Small intestine (tissue), 7 donors: ENCODE measurements around the gene RAVER2. TPM values are rescaled to one million over a fixed set of nuclear protein-coding genes. Genes with fewer than 3 reads are reported as not detected.

ENCODE experiments used
- DNase-seq, 2 donors: peaks; one replicate each; pipeline versions ENCODE4 v3.0.0 to v3.0.0-alpha.2; 2013
- FAIRE-seq: peaks from 2 replicates; lab custom pipeline; 2012; peaks lifted over from hg19 to GRCh38; lab: Jason Lieb, UNC
- H3K27ac ChIP-seq, 3 donors: one replicate each; pipeline ENCODE4 v1.5.1; 2013; ENCODE audit warnings: low read length in 2 of 3, mild to moderate bottlenecking in 2 of 3, control low read depth in 1 of 3, inconsistent platforms in 1 of 3, low read depth in 1 of 3, moderate library complexity in 1 of 3
- H3K27me3 ChIP-seq, 3 donors: one replicate each; pipeline ENCODE4 v1.6.1; 2013; ENCODE audit warnings: low read length in 3 of 3, inconsistent platforms in 1 of 3; ENCODE audit not compliant: control insufficient read depth in 3 of 3, insufficient read depth in 3 of 3
- H3K36me3 ChIP-seq, 3 donors: one replicate each; pipeline ENCODE4 v1.6.1; 2013; ENCODE audit warnings: low read length in 3 of 3, inconsistent platforms in 1 of 3, low read depth in 1 of 3, mild to moderate bottlenecking in 1 of 3, moderate library complexity in 1 of 3; ENCODE audit not compliant: control insufficient read depth in 3 of 3, insufficient read depth in 2 of 3
- H3K4me1 ChIP-seq, 3 donors: one replicate each; pipeline ENCODE4 v1.6.1; 2013; ENCODE audit warnings: low read length in 2 of 3, inconsistent platforms in 1 of 3, low read depth in 1 of 3, mild to moderate bottlenecking in 1 of 3, moderate library complexity in 1 of 3; ENCODE audit not compliant: control insufficient read depth in 3 of 3, insufficient read depth in 2 of 3
- H3K4me3 ChIP-seq, 3 donors: one replicate each; pipeline ENCODE4 v1.5.1; 2013; ENCODE audit warnings: low read length in 3 of 3, control low read depth in 1 of 3, inconsistent platforms in 1 of 3, low read depth in 1 of 3, mild to moderate bottlenecking in 1 of 3, moderate library complexity in 1 of 3
- H3K9me3 ChIP-seq, 2 donors: one replicate each; pipeline ENCODE4 v1.6.1; 2013; ENCODE audit warnings: low read depth in 1 of 2, low read length in 1 of 2; ENCODE audit not compliant: control insufficient read depth in 2 of 2, insufficient read depth in 1 of 2
- WGBS, 3 donors: extraction: QIAGEN DNeasy Blood & Tissue Kit; methylation state at CpG; one replicate each; pipeline ENCODE4 v1.1.7; 2013; 5-methylcytosine and 5-hydroxymethylcytosine counted together
- polyA plus RNA-seq, 4 donors: library from polyadenylated mRNA; stranded (reverse) in 3 of 4; unstranded in 1 of 4; fragments of 200-250 nt in 3 of 4; fragments of 120-200 nt in 1 of 4; gene quantifications; one replicate each; pipeline versions ENCODE4 v1.2.1 to v1.2.3, GENCODE V29; 2013
- donor health status: healthy with polysubstance abuse.
- donor health status: control.
- donor health status: control.
- donor health status: Bipolar disorder and iron deficiency.
- donor health status: healthy.

Gene RAVER2
- polyA plus RNA-seq, 4 donors: 15.3 to 45.4 (median 30.8) TPM

GRCh38 chr1:64878931-64879611 is 134.2 kb downstream of the RAVER2 start:
- WGBS, 3 donors: 86 to 90% (median 90%) methylated on average over 12 of the region's 12 CpGs
- FAIRE-seq: no peak
- H3K36me3 ChIP-seq: peaks cover 3 to 43% (median 16%) of the 10 kb centered on the region in 3 donors

GRCh38 chr1:64880449-64880848 is 135.6 kb downstream of the RAVER2 start:
- no peak overlapping the region for H3K27ac ChIP-seq
- WGBS, 3 donors: 92 to 97% (median 94%) methylated on average over 4 of the region's 4 CpGs
- H3K27me3 ChIP-seq: no peaks in the 10 kb centered on the region
- no peaks in the 10 kb centered on the region for H3K9me3 ChIP-seq
- FAIRE-seq: no peak
- H3K4me1 ChIP-seq: no peaks in the 10 kb centered on the region
- peaks cover 3 to 33% (median 16%) of the 10 kb centered on the region in 3 donors for H3K36me3 ChIP-seq
- no peak for DNase-seq
- no peak overlapping the region for H3K4me3 ChIP-seq

More at GRCh38 chr1:64878931-64879611, 134.2 kb downstream of the RAVER2 start:
- Histone ChIP-seq H3K27me3 (no peaks in the 10 kb centered on the region), H3K27ac (no peak overlapping the region), H3K4me1 (no peaks in the 10 kb centered on the region), H3K4me3 (no peak overlapping the region), H3K9me3 (no peaks in the 10 kb centered on the region)
- no peak for DNase-seq

GRCh38 chr1:64881281-64881680 is 136.4 kb downstream of the RAVER2 start:
- DNase-seq (no peak), FAIRE-seq (no peak)
- peaks cover 3 to 26% (median 9%) of the 10 kb centered on the region in 3 donors for H3K36me3 ChIP-seq
- H3K4me1 ChIP-seq: no peaks in the 10 kb centered on the region
- 98 to 100% (median 100%) methylated on average over 1 of the region's 1 CpG for WGBS, 3 donors
- no peaks in the 10 kb centered on the region for H3K27me3 ChIP-seq
- H3K9me3 ChIP-seq: no peaks in the 10 kb centered on the region
- no peak overlapping the region for H3K4me3 ChIP-seq
- H3K27ac ChIP-seq: no peak overlapping the region

Other genes with a start within 250 kb of the RAVER2 start
- gene JAK1, start 221.5 kb downstream of the RAVER2 start, polyA plus RNA-seq: 10 to 100 TPM; 29.4 to 66.5 (median 32.6) TPM